Measurements from ENCODE around the gene MSRB2.

- TF ChIP-seq CTCF (IDR thresholded peaks at IDR 0.05; ENCODE audit: low read depth, low read length) = no peak
- TF ChIP-seq POLR2A (IDR thresholded peaks at IDR 0.05; ENCODE audit: extremely low read depth, insufficient read length) = no peak
These were observed 39.8 kb upstream of the MSRB2 start for GRCh38 chr10:23055424-23056185.
